Measurements from ENCODE around the gene OS9.
"Not testable (repeated sequence)": the region's sequence is repeated elsewhere in the genome, so short reads cannot be mapped to it uniquely, and the experiment has no call there.

The OS9 gene

GRCh38 chr12:57693659-57694458 lies at the start of gene OS9:
Gene OS9 (plus strand): TSS chr12:57694132. CDS start chr12:57694162, 30 bp downstream.
- DNase-seq (ENCODE audit: low spot score), result peak; percentile 99

DNA sequence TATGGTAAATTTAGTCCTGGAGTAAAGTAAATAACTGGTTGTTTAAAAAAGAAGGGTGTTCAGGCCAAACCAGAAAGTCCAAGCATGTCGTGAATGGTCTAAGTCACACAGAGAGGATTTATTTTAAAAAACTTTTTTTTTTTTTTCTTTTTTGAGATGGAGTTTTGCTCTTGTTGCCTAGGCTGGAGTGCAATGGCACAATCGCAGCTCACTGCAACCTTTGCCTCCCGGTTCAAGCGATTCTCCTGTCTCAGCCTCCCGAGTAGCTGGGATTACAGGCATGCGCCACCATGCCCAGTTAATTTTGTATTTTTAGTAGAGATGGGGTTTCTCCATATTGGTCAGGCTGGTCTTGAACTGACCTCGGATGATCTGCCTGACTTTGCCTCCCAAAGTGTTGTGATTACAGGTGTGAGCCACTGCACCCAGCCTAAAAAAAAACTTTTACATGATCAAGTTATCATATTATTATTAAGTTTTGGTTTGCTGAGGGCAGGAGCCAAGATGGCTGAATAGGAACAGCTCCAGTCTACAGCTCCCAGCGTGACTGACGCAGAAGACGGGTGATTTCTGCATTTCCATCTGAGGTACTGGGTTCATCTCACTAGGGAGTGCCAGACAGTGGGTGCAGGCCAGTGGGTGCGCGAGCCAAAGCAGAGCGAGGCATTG lies 47.8 kb upstream of the OS9 start:
- not testable (repeated sequence) for DNase-seq (ENCODE audit: low spot score)

GRCh38 chr12:57646659-57647049 lies 47.3 kb upstream of the OS9 start:
- not testable (repeated sequence) for DNase-seq (ENCODE audit: low spot score)

GRCh38 chr12:57654042-57654441 lies 39.9 kb upstream of the OS9 start:
- DNase-seq (ENCODE audit: low spot score), result no peak

DNA sequence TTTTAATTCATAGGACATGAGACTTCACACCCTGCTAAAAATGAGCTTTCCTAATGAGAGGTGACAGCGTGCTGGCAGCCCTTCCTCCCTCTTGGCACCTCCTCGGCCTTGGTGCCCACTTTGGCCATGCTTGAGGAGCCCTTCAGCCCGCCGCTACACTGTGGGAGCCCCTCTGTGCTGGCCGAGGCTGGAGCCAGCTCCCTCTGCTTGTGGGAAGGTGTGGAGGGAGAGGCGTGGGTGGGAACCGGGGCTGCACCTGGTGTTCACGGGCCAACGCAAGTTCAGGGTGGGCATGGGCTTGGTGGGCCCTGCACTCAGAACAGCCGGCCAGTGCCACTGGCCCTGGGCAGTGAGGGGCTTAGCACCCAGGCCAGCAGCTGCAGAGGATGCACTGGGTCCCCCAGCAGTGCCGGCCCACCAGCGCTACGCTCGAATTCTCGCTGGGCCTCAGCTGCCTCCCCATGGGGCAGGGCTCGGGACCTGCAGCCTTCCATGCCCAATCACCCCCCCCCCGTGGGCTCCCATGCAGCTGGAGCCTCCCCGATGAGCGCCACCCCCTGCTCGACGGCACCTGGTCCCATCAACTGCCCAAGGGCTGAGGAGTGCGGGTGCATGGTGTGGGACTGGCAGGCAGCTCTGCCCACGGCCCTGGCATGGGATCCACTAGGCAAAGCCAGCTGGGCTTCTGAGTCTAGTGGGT lies 38.2 kb upstream of the OS9 start:
- no peak for DNase-seq (ENCODE audit: low spot score)

DNA sequence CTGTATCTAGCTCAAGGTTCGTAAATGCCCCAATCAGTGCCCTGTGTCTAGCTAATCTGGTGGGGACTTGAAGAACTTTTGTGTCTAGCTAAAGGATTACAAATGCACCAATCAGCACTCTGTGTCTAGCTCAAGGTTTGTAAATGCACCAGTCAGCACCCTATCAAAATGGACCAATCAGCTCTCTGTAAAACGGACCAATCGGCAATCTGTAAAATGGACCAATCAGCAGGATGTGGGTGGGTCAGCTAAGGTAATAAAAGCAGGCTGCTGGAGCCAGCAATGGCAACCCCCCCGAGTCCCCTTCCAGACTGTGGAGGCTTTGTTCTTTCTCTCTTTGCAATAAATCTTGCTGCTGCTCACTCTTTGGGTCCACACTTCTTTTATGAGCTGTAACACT lies 37.5 kb upstream of the OS9 start:
- DNase-seq (ENCODE audit: low spot score), result not testable (repeated sequence)

DNA sequence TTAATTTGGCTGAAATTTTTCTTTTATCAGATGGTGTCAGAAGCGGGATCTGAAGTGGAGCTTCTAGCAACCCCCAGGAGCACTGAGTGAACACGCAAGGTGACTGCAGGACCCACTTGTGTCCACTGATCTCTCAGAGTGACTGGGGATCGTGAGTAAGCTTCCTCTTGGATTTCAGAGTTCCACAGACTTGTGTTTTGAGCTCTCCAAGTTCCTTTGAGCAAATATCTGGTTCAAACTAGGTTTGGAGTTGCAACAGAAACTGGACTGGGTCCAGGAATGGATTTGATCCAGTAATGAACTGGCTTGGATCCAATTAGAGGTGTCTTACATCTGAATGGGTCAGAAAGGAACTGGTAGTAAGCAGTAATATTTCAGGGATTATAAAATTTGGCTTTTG lies 36.2 kb upstream of the OS9 start:
- DNase-seq (ENCODE audit: low spot score), result no peak

DNA sequence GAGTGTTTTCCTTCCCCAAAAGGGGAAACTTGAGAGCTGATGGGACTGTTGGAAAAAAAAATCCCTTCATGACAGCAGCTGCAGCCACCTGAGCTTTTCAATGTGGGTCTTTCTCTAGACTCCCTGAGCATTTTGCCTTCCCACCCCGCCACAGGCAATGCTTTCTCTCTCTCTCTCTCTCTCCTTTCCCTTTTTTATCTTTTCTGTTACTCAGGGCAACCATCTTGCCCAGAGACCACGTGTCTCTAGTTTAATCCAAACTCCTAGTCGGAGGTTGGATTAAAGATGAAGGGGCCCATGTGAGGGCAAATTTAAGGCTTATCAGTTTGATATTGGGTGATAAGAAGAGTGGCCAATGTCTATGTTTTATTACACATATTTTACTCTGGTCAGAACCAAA lies 35.0 kb upstream of the OS9 start:
- no peak for DNase-seq (ENCODE audit: low spot score)

DNA sequence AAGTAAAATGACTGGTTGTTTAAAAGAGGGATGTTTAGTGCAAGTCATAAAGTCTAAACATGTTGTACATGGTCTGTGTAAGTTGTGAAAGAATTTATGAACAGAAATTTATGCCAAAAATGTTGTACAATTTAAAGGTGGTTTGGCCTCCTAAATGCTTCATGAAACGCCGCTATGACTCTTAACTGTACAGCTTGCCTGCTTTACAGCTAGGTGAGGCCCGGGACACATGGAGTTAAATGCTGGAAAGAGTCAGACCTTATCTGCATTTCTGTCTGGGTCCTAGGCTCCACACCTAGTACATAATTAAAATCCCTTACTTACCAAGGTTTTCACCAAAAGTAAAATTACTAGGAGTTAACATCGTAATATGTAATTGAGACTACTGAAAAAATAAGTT lies 32.6 kb upstream of the OS9 start:
- no peak for DNase-seq (ENCODE audit: low spot score)

- DNase-seq (ENCODE audit: low spot score), result not testable (repeated sequence)
These were observed 28.7 kb upstream of the OS9 start for GRCh38 chr12:57665066-57665820.

- no peak for DNase-seq (ENCODE audit: low spot score)
These were observed 27.0 kb upstream of the OS9 start for GRCh38 chr12:57666897-57667296.

GRCh38 chr12:57669691-57670090 lies 24.2 kb upstream of the OS9 start:
- not testable (repeated sequence) for DNase-seq (ENCODE audit: low spot score)

DNA sequence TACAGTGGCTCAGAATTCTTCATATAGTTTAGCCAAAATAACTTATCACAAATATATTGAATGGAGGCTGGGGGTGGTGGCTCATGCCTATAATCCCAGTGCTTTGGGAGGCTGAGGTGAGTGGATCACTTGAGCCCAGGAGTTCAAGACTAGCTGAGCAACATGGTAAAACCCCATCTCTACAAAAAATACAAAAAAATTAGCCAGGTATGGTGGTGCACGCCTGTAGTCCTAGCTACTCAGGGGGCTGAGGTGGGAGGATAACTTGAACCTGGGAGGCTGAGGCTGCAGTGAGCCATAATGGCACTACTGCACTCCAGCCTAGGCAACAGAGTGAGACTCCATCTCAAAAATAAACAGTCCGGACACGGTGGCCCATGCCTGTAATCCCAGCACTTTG lies 22.1 kb upstream of the OS9 start:
- DNase-seq (ENCODE audit: low spot score), result not testable (repeated sequence)

DNA sequence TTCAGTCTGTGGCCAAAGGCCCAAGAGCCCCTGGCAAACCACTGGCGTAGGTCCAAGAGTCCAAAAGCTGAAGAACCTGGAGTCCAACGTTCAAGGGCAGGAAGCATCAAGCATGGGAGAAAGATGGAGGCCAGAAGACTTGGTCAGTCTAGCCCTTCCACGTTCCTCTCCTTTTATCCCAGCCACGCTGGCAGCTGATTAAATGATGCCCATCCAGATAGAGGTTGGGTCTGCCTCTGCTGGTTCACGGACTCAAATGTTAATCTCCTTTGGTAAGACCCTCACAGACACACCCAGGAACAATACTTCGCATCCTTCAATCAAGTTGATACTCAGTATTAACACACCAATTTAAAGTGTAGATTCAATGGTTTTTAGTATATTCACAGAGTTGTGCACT lies 21.1 kb upstream of the OS9 start:
- DNase-seq (ENCODE audit: low spot score), result no peak

DNA sequence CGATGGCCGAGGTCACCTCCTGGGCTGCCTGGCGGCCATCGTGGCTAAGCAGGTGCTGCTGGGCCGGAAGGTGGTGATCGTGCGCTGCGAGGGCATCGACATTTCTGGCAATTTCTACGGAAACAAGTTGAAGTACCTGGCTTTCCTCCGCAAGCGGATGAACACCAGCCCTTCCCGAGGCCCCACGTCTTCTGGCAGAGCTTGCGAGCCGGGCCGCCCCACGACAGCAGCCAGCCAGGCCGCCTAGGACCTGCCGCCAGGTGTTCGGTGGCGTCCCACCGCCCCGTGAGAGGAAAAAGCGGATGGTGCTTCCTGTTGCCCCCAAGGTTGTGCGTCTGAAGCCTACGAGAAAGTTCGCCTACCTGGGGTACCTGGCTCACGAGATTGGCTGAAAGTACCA lies 19.2 kb upstream of the OS9 start:
- no peak for DNase-seq (ENCODE audit: low spot score)

DNA sequence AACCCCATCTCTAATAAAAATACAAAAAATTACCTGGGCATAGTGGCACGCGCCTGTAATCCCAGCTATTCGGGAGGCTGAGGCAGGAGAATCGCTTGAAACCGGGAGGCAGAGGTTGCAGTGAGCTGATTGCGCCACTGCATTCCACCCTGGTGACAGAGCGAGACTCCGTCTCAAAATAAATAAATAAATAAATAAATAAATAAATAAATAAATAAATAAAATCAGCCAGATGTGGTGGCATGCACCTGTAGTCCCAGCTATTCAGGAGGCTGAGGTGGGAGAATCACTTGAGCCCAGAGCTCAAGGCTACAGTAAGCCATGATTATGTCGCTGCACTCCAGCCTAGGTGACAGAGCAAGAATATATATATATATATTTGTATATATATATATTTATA lies 16.0 kb upstream of the OS9 start:
- not testable (repeated sequence) for DNase-seq (ENCODE audit: low spot score)

DNA sequence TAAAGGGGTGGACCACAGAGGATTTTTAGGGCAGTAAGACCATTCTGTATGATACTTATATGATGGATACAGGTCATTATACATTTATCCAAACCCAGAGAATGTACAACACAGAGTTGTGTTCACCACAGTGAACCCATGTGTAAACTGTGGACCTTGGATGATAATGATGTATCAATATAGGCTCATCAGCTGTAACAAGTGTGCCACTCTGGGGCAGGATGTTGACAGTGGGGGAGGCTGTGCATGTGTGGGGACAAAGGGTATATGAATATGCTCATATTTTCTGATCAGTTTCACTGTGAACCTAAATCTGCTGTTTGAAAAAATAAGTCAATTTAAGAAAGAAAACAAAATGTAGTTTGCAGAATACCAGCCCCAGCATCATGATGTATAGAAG lies 14.2 kb upstream of the OS9 start:
- no peak for DNase-seq (ENCODE audit: low spot score)

GRCh38 chr12:57687862-57688261 lies 6.1 kb upstream of the OS9 start:
- DNase-seq (ENCODE audit: low spot score), result no peak

- no peak for DNase-seq (ENCODE audit: low spot score)
These were observed 5.0 kb upstream of the OS9 start for GRCh38 chr12:57688931-57689330.

DNA sequence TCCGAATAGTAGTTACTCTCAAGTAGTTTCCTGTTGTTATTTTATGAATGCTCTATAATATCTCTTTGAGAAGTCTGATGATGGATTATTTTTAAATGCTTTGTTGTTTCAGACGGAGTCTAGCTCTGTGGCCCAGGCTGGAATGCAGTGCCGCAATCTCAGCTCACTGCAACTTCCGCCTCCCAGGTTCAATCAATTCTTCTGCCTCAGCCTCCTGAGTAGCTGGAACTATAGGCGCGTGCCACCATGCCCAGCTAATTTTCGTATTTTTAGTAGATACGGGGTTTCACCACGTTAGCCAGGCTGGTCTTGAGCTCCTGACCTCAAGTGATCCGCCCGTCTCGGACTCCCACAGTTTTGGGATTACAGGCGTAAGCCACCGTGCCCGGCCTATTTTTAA lies 1.4 kb upstream of the OS9 start:
- no peak for DNase-seq (ENCODE audit: low spot score)

GRCh38 chr12:57693317-57693658 lies 644 bp upstream of the OS9 start:
- peak; percentile 56 for DNase-seq (ENCODE audit: low spot score)

DNA sequence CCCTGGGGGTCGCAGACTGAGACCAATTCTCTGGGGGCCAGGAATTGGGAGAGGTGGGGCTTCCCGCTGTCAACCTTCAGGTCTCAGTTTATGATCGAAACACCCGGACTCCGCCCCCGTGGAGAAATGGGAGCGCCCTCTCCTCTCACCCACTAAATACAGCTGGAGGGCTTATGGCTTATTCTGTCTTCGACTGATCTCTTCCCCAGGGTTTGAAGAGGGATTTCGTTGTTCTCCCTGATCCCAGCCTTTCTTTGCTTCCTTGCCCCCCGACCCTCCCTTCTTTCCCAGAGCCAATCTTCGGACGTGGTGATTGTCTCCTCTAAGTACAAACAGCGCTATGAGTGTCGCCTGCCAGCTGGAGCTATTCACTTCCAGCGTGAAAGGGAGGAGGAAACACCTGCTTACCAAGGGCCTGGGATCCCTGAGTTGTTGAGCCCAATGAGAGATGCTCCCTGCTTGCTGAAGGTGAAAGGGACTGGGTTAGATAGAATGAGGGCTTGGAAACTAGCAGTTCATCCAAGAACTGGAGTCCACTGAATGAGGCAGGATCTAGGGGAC lies 607 bp downstream of the OS9 start:
- peak; percentile 53 for DNase-seq (ENCODE audit: low spot score)
